Measurements from ENCODE around the gene MED9.

The MED9 gene

DNA sequence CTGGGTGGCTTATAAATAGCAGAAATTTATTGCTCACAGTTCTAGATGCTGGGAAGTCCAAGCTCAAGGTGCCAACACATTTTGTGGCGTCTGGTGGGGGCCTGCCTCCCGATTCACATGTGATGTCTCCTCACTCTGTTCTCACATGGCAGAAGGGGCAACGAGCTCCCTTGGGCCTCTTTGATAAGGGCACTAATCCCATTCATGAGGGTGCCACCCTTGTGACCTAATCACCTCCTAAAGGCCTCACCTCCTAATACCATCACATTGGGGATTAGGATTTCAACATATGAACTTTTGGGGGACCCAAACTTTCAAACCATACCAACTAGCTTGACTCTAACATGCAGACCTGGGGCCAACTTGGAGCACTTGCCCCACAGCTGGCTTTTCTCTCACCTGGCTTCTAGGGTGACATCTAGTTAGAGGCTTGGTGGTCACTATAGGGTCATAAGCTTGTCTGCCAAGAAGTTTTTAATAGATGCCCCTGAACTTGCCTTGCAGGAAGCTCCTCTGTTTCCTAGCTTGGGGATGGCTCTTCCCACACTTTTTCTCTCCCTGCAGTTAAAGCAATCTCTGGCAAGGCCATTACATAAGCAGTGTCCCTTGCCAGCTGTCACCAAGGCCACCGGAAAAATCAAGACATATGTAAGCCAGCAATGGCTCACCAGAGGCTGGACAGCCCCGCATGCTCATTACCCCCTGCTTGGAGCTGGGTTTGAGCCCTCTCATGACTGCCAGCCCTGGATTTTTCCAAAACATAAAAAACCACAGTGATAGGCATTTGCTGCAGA lies 8.4 kb upstream of the MED9 start:
- Histone ChIP-seq H3K4me1 (ENCODE audit: insufficient read depth, low read length, poor library complexity, severe bottlenecking) (no peaks in the 10 kb centered on the region), H3K9me2 (replicated peaks; ENCODE audit: low read depth, low read length) (no peaks in the 10 kb centered on the region), H3K9me3 (ENCODE audit: insufficient read depth, low read depth, low read length) (no peaks in the 10 kb centered on the region), H2AFZ (ENCODE audit: low read length) (no peak overlapping the region), H3K79me2 (ENCODE audit: insufficient read depth, low read length) (no peaks in the 10 kb centered on the region), H3K4me3 (ENCODE audit: low read length, poor library complexity, severe bottlenecking) (no peak overlapping the region), H4K20me1 (ENCODE audit: insufficient read depth, low read length, poor library complexity, severe bottlenecking) (no peaks in the 10 kb centered on the region), H3K9ac (ENCODE audit: low read depth, low read length, poor library complexity, severe bottlenecking) (no peak overlapping the region), H3K27me3 (ENCODE audit: insufficient read depth, low read length, poor library complexity, severe bottlenecking) (no peaks in the 10 kb centered on the region), H3K36me3 (ENCODE audit: insufficient read depth, low read length) (no peaks in the 10 kb centered on the region), H3F3A (ENCODE audit: low read depth) (no peaks in the 10 kb centered on the region), H3K4me2 (ENCODE audit: low read depth, low read length, poor library complexity, severe bottlenecking) (no peak overlapping the region)
- no peak for TF ChIP-seq EZH2phosphoT487 (IDR thresholded peaks at IDR 0.05; ENCODE audit: borderline replicate concordance)
- TF ChIP-seq, protein P1, sequence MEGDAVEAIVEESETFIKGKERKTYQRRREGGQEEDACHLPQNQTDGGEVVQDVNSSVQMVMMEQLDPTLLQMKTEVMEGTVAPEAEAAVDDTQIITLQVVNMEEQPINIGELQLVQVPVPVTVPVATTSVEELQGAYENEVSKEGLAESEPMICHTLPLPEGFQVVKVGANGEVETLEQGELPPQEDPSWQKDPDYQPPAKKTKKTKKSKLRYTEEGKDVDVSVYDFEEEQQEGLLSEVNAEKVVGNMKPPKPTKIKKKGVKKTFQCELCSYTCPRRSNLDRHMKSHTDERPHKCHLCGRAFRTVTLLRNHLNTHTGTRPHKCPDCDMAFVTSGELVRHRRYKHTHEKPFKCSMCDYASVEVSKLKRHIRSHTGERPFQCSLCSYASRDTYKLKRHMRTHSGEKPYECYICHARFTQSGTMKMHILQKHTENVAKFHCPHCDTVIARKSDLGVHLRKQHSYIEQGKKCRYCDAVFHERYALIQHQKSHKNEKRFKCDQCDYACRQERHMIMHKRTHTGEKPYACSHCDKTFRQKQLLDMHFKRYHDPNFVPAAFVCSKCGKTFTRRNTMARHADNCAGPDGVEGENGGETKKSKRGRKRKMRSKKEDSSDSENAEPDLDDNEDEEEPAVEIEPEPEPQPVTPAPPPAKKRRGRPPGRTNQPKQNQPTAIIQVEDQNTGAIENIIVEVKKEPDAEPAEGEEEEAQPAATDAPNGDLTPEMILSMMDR (conservative IDR thresholded peaks at IDR 0.05; ENCODE audit: low read length): no peak

DNA sequence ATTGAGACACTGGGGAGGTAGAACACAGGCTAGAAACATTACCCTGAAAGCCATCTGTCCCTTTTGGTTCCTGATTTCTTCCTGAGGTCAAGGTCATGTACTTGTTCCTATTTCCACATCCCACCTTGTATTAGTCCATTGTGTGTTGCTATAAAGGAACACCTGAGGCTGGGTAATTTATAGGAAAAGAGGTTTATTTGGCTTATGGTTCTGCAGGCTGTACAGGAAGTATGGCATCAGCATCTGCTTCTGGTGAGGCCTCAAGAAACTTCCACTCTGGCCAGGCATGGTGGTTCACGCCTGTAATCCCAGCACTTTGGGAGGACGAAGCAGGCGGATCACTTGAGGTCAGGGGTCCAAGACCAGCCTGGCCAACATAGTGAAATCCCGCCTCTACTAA lies 7.4 kb upstream of the MED9 start:
- Histone ChIP-seq H3K9ac (ENCODE audit: low read depth, low read length, poor library complexity, severe bottlenecking) (no peak overlapping the region), H3K9me3 (ENCODE audit: insufficient read depth, low read depth, low read length) (no peaks in the 10 kb centered on the region), H3K79me2 (ENCODE audit: insufficient read depth, low read length) (no peaks in the 10 kb centered on the region), H3K4me1 (ENCODE audit: insufficient read depth, low read length, poor library complexity, severe bottlenecking) (no peaks in the 10 kb centered on the region), H4K20me1 (ENCODE audit: insufficient read depth, low read length, poor library complexity, severe bottlenecking) (no peaks in the 10 kb centered on the region), H3F3A (ENCODE audit: low read depth) (no peaks in the 10 kb centered on the region), H3K4me3 (ENCODE audit: low read length, poor library complexity, severe bottlenecking) (no peak overlapping the region), H3K4me2 (ENCODE audit: low read depth, low read length, poor library complexity, severe bottlenecking) (no peak overlapping the region), H3K36me3 (ENCODE audit: insufficient read depth, low read length) (no peaks in the 10 kb centered on the region), H2AFZ (ENCODE audit: low read length) (no peak overlapping the region), H3K27me3 (ENCODE audit: insufficient read depth, low read length, poor library complexity, severe bottlenecking) (no peaks in the 10 kb centered on the region), H3K9me2 (replicated peaks; ENCODE audit: low read depth, low read length) (no peaks in the 10 kb centered on the region)
- no peak for TF ChIP-seq EZH2phosphoT487 (IDR thresholded peaks at IDR 0.05; ENCODE audit: borderline replicate concordance)
- TF ChIP-seq, protein P1 (conservative IDR thresholded peaks at IDR 0.05; ENCODE audit: low read length): no peak

DNA sequence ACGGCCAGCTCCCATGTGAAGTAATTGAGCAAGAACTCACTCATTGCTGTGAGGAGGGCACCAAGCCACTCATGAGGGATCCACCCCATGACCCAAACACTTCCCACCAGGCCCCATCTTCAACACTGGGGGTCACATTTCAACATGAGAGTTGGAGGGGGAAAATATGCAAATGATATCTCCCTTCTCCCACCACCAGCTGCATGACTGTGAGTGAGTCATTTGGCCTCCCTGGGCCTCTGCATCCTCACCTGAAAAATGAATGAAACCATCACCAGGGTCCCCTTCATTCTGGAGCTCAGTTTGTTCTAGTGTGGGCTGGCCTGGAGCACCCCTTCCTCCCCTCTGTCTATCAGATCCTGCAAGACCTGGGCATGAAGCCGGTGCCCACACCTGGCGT lies 6.8 kb upstream of the MED9 start:
- Histone ChIP-seq H3K4me2 (ENCODE audit: low read depth, low read length, poor library complexity, severe bottlenecking) (no peak overlapping the region), H3K4me3 (ENCODE audit: low read length, poor library complexity, severe bottlenecking) (no peak overlapping the region), H3K9me3 (ENCODE audit: insufficient read depth, low read depth, low read length) (no peaks in the 10 kb centered on the region), H2AFZ (ENCODE audit: low read length) (no peak overlapping the region), H3K9me2 (replicated peaks; ENCODE audit: low read depth, low read length) (no peaks in the 10 kb centered on the region), H3K79me2 (ENCODE audit: insufficient read depth, low read length) (no peaks in the 10 kb centered on the region), H4K20me1 (ENCODE audit: insufficient read depth, low read length, poor library complexity, severe bottlenecking) (no peaks in the 10 kb centered on the region), H3F3A (ENCODE audit: low read depth) (no peaks in the 10 kb centered on the region), H3K9ac (ENCODE audit: low read depth, low read length, poor library complexity, severe bottlenecking) (no peak overlapping the region), H3K27me3 (ENCODE audit: insufficient read depth, low read length, poor library complexity, severe bottlenecking) (no peaks in the 10 kb centered on the region), H3K36me3 (ENCODE audit: insufficient read depth, low read length) (no peaks in the 10 kb centered on the region), H3K4me1 (ENCODE audit: insufficient read depth, low read length, poor library complexity, severe bottlenecking) (no peaks in the 10 kb centered on the region)
- no peak for TF ChIP-seq EZH2phosphoT487 (IDR thresholded peaks at IDR 0.05; ENCODE audit: borderline replicate concordance)
- TF ChIP-seq, protein P1 (conservative IDR thresholded peaks at IDR 0.05; ENCODE audit: low read length): no peak
